ENCODE data around the gene SIGLEC9.

Gene SIGLEC9

DNA sequence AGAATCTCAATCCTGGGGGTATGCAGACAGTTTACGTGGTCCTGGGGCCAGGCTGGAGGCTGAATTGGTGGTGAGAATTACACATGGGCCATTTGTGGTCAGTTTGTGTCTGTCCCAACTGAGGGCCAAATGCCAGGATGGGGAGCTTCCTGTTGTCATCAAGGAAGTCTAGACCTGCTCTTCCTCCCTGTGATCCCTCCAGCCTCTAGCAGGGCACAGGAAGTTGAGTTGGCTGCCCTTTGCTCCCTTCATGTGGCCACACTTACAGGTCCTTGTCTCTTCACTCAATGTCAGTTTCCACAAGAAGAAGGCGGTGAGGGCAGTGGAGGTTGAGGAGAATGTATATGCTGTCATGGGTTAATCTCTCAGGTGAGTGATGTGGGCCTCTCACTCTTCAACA lies 47.5 kb downstream of the SIGLEC9 start:
- no peak for TF ChIP-seq Cebpa-rat (IDR thresholded peaks at IDR 0.05)
- no peak overlapping the region for H3K9ac ChIP-seq
- H3K4me2 ChIP-seq, result peak overlapping the region in 5 of 11 experiments; percentile 32 to 54 (median 40); a peak in 8 of 22 replicates
- H3K27ac ChIP-seq, result no peak overlapping the region
- no peaks in the 10 kb centered on the region for H3K27me3 ChIP-seq
- no peak overlapping the region for H3K4me3 ChIP-seq
- peaks cover 20 to 51% (median 25%) of the 10 kb centered on the region in 10 experiments for H3K4me1 ChIP-seq
- H4K20me1 ChIP-seq, result no peaks in the 10 kb centered on the region
- no peaks in the 10 kb centered on the region for H3K9me3 ChIP-seq (replicated peaks in 1 of 11)
- no peaks in the 10 kb centered on the region for H3K36me3 ChIP-seq

DNA sequence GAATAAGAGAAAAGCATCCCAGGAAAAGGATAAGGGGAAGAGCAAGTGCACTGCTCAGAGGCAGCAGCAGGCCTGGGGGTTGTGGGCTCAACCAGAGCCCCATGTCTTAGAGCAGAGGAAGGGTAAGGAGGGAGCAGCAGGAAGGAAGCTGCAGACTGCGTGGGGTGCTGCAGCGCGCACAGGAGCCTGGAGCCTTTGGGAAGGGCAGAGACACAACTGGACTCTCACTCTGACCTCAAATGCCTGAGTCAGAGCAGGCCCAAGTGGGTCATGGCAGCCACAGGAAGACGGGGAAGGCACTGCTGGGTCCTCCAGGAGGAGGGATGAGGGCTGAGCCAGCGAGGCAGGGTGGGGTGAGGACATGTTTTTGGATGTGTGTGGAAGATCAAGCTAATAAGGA lies 49.0 kb downstream of the SIGLEC9 start:
- TF ChIP-seq Cebpa-rat (IDR thresholded peaks at IDR 0.05), result no peak
- Histone ChIP-seq H4K20me1 (no peaks in the 10 kb centered on the region), H3K36me3 (no peaks in the 10 kb centered on the region), H3K4me1 (peaks cover 6 to 36% (median 11%) of the 10 kb centered on the region in 10 experiments; a peak in 18 of 20 replicates), H3K4me3 (no peak overlapping the region), H3K9me3 (replicated peaks in 1 of 11) (no peaks in the 10 kb centered on the region), H3K27me3 (no peaks in the 10 kb centered on the region), H3K27ac (no peak overlapping the region), H3K4me2 (peak overlapping the region in 4 of 11 experiments; percentile 4 to 44 (median 31); a peak in 6 of 22 replicates), H3K9ac (no peak overlapping the region)

DNA sequence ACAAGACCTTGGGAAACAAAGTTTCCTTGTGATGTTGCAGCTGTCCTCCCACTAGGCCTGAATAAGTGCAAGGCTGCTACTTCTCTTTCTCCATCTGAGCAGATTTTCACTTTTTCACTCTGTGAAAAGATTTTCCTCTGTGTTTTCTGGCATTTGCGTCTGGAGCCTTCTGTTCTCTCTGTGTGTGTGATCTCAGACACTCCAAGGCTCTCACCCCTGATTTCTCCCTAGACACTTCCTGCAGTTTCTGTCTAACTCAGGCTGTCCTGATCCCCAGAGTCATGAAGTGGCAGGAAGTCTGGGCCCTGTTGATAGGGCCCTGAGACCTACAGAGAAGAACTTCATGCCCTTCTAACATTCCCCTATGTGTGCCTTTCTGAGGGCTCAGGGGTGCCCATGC lies 54.5 kb downstream of the SIGLEC9 start:
- Histone ChIP-seq H3K27me3 (peaks cover 0 to 3% (median 0%) of the 10 kb centered on the region in 11 experiments; a peak in 1 of 22 replicates), H3K4me3 (no peak overlapping the region), H3K36me3 (no peaks in the 10 kb centered on the region), H3K9me3 (replicated peaks in 1 of 11) (peaks cover 0 to 4% (median 0%) of the 10 kb centered on the region in 11 experiments; a peak in 1 of 22 replicates), H3K4me1 (peaks cover 23 to 42% (median 30%) of the 10 kb centered on the region in 10 experiments), H4K20me1 (no peaks in the 10 kb centered on the region), H3K4me2 (peak overlapping the region in 8 of 11 experiments; percentile 22 to 49 (median 38); a peak in 12 of 22 replicates), H3K9ac (0 out of 22 replicates have a peak overlapping the region, but pooled peaks of 1 of the 11 experiments have one; percentile 29), H3K27ac (peak overlapping the region in 1 of 11 experiments; percentile 26; a peak in 2 of 22 replicates)
- TF ChIP-seq Cebpa-rat (IDR thresholded peaks at IDR 0.05), result no peak
